SK-N-SH treated with all-trans-retinoic acid at 6 μM for 48 hours (cell line): ENCODE measurements around the gene LTBR.

ENCODE experiments used
- CSDC2 ChIP-seq: fragments of 250-450 bp; sonication (Bioruptor Pico); IDR thresholded peaks from 2 replicates; pipeline ENCODE4 v1.5.0; 2020; ENCODE audit warnings: mild to moderate bottlenecking, moderate library complexity
- ZC3H10 ChIP-seq: fragments of 250-450 bp; sonication (Bioruptor Pico); IDR thresholded peaks from 2 replicates; pipeline ENCODE4 v1.5.1; 2021; ENCODE audit warnings: mild to moderate bottlenecking, moderate library complexity

GRCh38 chr12:6404390-6404789 is 20.4 kb downstream of the LTBR start:
- TF ChIP-seq CSDC2 (CRISPR knock-in tag), result no peak
- no peak for TF ChIP-seq ZC3H10 (CRISPR knock-in tag)
